GM18511 (cell line): ENCODE results near the gene ATAD2B.
"Not testable (repeated sequence)": the region's sequence is repeated elsewhere in the genome, so short reads cannot be mapped to it uniquely, and the experiment has no call there.

Experiments
- ATAC-seq: cut with Tn5 transposase; IDR thresholded peaks from one replicate; pipeline ENCODE4 v1.9.1; 2021; ENCODE audit warnings: mild to moderate bottlenecking, moderate library complexity; ENCODE audit not compliant: unreplicated experiment

ATAD2B gene

GRCh38 chr2:23926750-23927571, at the start of gene ATAD2B:
Gene ATAD2B (minus strand): TSS chr2:23927123. CDS start chr2:23926770, 353 bp downstream.
- ATAC-seq: peak; percentile 77

GRCh38 chr2:23967846-23968245, 40.9 kb upstream of the ATAD2B start:
- ATAC-seq: no peak

DNA sequence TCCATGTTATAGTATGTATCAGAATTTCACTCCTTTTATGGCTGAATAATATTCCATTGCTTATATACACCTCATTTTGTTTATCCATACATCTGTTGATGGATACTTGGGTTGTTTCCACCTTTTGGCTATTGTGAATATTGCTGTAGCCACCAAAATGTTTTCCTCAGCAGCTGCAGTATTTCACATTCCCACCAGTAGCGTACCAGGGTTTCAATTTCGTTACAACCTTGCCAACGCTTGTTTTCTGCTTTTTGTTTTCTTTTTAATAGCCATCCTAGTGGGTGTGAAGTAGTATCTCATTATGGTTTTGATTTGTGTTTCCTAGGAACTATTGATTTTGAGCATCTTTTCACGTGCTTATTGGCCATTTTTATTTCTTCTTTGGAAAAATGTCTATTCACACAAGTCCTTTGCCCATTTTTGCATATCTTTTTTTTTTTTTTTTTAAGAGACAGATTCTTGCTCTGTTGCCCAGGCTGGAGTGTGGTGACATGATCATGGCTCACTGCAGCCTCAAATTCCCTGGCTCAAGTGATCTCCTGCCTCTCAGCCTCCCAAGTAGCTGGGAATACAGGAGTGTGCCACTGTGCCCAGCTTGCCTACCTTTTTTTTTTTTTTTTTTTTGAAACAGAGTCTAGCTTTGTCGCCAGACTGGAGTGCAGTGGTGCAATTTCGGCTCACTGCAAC, 27.5 kb upstream of the ATAD2B start:
- no peak for ATAC-seq

- no peak for ATAC-seq
Observed at GRCh38 chr2:23953625-23954024, 26.7 kb upstream of the ATAD2B start.

DNA sequence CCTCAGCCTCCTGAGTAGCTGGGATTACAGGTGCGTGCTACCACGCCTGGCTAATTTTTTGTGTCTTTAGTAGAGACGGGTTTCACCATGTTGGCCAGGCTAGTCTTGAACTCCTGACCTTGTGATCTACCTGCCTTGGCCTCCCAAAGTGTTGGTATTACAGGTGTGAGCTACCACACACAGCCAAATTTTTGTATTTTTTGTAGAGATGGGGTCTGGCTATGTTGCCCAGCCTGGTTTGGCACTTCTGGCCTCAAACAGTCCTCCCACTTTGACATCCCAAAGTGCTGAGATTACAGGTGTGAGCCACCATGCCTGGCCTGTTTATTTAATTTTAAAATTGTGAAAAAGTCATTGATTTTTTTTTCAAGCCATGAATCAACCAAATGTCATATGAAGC, 25.6 kb upstream of the ATAD2B start:
- not testable (repeated sequence) for ATAC-seq

DNA sequence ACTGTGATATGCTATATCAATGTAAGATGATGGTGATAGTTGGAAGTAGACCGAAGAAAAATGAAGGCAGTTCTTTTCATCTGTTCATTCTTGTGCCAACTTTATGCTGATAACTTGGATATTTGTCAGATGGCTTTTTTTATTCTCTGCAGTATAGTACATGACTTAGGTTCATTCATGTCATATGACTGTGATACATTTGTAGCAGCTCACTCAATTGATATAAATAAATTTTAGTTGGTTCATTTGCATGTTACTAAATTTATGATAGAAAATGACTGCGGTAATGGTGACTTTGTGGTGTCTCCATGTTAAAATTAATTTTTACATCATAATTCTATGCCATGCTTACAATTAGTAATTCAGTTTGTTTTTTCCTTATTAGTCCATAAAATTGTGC, 20.4 kb upstream of the ATAD2B start:
- no peak for ATAC-seq

GRCh38 chr2:23944976-23945375, 18.1 kb upstream of the ATAD2B start:
- no peak for ATAC-seq

DNA sequence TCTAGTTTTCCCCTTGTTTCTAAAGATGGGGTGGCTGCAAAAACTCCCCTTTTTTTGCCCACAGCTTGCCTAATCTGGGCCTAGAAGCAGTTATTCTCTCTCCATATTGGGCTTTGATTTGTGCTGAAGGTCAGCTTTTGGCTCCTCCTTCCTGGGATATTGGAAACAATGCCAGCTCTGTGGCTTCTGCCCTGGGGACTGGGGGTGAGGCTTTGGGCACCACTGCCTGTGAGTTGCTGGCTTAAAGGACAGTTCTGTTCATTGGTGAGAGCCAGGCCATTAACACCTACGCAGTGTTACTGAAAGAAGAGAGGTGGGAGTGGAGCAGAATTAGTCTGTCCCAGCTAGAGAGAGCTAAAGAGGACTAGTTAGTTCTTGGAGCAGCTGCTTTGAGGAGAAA, 17.6 kb upstream of the ATAD2B start:
- no peak for ATAC-seq

DNA sequence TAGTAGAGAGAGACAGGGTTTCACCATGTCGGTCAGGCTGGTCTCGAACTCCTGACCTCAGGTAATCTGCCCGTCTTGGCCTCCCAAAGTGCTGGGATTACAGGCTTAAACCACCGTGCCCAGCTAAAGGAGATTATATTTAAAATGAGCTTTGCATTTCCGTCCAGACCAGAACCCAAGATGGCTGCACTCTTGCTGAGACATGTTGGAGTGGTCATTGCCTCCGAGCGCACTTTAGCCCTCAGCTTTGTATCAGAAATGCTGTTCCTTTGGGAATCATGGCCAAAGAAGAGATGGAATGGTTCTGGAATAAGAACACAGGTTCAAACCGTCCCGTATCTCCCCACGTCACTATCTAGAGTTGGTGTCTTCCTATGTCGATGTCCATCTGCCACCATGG, 16.7 kb upstream of the ATAD2B start:
- ATAC-seq: no peak

DNA sequence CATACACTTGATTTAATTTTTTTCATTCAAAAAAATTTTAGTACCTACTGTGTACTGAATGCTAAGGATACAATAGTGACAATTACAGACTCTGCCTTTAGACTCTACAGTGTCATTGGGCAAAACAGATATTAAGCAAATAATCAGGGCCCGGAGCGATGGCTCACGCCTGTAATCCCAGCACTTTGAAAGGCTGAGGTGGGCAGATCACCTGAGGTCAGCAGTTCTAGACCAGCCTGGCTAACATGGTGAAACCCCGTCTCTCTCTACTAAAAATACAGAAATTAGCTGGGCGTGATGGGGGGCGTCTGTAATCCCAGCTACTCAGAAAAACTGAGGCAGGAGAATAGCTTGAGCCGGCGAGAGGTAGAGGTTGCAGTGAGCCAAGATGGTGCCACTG, 14.7 kb upstream of the ATAD2B start:
- no peak for ATAC-seq

- ATAC-seq: peak; percentile 72
Observed at GRCh38 chr2:23940718-23941620, 14.0 kb upstream of the ATAD2B start.

DNA sequence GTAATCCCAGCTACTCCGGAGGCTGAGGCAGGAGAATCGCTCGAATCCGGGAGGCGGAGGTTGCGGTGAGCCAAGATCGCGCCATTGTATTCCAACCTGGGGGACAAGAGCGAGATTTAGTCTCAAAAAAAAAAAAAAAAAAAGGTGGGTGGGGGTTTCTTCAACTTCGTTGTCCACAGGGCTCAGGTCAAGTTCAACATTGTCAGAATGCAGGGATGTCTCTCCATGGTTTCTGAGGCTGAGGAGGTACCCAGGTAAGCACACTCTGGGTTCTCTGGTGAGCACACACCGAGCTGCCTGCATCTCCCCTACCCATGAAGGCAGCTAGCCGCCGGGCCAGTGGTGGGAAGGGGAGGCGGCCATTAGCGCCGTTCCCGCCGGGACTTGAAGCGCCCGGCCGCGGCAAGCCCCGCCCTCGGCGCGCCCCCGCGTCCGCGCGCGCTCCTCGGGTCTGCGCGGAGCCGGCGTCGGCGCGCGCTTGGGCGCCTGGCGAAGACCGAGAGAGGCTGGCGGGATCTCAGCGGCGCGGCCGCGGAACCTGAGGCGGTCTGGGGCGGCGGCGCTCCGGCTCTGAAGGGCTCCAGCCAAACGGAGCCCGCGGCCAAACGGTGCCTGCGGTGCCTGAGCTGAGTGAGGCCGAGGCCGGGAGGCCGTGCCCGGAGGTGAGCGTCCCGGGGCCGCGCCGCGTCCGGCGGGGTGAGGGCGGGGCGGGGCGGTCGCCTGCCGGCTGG, 13.2 kb upstream of the ATAD2B start, which contains the start of gene UBXN2A:
UBXN2A (plus strand) TSS at position 477 of the 731 bp plus-strand sequence. CDS start 17,852 bp downstream, outside the sequence.
- peak; percentile 73 for ATAC-seq

DNA sequence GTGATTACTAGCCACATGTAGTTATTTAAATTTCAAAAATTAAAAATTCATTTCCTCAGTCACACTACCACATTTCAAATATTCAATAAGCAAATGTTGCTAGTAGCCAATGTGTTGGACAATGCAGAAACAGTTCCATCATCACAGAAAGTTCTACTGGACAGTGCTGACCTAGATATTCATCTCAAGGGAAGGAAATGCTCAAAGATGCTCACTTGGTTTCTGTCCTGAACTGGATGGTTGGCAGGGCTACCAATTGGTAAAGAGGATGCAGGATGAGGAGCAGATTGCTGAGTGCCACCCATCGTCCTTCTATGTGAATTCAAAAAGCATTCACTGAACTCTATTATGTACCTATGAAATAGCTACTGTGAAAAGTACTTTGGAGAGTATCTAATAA, 7.3 kb upstream of the ATAD2B start:
- no peak for ATAC-seq

GRCh38 chr2:23926290-23926749, 603 bp downstream of the ATAD2B start:
- ATAC-seq: peak; percentile 38

- ATAC-seq: peak; percentile 75
Observed at GRCh38 chr2:23925702-23926289, 1.1 kb downstream of the ATAD2B start.

- ATAC-seq: no peak
Observed at GRCh38 chr2:23924589-23925359, 2.1 kb downstream of the ATAD2B start.

DNA sequence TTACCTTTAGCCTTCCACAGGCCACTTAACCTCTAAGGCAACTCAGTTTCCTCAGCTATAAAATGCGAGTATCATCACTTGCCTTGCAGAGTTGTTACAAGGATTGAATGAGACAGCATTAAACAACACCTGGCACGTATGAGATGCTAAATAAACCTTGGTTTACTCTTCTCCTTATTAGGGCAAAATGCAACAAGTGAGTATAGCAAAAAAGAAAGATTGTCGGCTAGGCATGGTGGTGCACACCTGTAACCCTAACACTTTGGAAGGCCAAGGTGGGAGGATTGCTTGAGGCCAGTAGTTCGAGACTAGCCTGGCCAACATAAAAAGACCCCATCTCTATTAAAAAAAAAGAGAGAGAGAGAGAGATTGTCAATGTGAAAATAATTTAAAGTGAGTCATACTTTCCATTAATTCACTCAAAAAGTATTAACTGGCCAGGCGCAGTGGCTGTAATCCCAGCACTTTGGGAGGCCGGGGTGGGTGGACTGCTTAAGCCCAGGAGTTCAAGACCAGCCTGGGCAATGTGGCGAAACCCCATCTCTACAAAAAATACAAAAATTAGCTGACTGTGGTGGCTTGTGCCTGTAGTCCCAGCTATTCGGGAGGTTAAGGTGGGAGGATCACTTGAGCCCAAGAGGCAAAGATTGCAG, 8.0 kb downstream of the ATAD2B start:
- no peak for ATAC-seq

DNA sequence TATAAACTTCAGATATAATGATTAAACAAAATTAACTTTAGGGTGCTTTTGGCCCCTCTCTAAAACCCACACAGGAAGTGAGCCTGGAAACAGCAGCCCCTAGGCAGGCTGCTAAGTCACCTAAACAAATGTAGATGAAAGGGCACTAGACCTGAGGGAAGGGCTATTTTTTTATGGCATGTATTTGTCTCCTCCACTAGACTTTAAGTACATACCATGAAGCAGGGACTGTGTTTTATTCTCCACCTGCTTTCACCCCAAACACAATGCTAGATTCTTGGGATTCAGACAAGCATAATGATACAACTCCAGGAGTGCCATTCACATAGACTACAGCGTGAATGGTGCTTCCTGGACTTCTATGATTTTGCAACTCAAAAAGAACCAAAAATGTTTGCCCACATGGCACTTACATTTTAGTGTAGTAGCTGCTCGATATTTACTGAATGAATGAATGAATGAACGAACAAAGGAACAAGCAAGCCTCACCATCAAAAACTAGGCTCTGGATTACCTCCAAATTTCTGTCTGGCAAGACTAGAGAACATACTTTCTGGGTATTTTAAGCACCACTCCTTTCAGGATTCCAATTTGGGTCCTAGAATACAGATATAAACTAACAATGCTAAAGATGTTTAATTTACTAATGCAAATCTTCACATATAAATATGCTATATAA, 10.1 kb downstream of the ATAD2B start:
- ATAC-seq: peak; percentile 68
